GM19025 (cell line): ENCODE results near the gene IER5.
A peak's percentile ranks its signal among the peaks of the same experiment; 100 is the strongest.
"Not testable (repeated sequence)": the region's sequence is repeated elsewhere in the genome, so short reads cannot be mapped to it uniquely, and the experiment has no call there.

Source experiments
- ATAC-seq: cut with Tn5 transposase; IDR thresholded peaks from one replicate; pipeline ENCODE4 v1.9.1; 2021; ENCODE audit warnings: mild to moderate bottlenecking, low read depth, moderate library complexity; ENCODE audit not compliant: unreplicated experiment

IER5 gene

DNA sequence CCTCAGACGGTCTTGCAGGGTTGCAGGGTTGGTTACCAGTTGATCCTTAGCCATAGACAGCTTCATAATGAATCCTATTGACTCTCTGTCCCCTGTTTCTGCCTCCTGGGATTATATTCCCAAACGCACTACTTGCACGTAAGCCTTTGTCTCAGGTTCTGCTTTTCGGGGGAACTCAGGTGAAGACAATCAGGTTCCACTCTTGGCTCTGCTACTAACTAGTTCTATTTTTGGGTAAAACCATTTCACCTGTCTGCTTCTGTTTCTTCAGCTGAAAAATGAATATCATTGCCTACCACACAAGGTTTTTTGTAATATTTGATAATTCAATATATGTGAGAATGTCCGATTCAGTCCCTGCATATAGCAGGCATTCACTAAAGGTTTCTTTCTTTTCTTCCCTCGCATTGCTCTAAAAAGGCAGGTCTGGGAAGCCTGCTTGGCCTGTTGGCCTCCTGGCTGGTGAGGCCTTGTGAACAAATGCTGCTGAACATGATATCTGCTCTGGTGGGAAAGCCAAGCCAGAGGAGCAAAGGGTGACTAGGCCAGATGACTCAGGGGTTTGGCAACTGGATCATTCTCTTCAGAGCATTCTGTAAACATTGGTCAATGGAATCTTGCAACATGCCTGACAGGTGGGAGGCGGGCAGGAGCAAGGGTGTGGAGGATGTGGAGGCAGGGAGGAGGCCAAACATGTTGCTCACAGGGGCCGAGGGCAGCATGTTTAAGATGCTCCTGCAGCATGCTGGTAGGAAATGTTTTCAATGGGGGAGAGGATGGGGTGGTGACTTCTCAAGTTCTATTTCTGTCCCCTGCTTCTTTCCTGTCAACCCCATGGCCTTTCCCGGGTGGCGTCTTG lies 23.8 kb downstream of the IER5 start:
- ATAC-seq: no peak

DNA sequence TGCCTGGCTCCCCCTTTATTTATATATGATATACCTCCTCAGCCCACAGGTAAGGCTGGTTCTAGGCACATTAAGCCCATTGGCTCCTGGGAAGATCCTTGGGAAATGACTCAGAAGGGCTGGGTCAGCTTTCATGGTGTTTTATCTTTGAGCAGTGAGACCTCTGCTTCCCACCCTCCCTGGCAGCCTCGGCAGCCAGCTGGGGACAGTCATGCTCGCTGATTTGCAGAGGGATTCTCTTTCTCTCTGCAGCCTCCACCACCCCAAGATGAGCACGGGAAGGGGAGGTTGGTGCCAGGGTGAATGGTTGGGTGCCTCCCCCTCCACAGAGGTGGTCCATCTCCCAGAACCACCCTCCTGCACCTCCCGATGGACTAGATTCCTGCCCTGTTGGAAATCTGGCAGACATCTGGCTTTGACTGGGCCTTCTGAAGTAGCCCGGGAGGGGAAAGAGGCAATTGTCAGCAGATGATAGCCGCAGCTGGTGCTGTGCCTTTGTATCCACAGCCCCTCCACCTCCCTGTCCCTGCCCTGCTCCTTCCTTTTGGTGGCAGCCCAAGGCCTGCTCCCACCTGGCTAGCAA lies 24.6 kb downstream of the IER5 start:
- ATAC-seq: no peak

DNA sequence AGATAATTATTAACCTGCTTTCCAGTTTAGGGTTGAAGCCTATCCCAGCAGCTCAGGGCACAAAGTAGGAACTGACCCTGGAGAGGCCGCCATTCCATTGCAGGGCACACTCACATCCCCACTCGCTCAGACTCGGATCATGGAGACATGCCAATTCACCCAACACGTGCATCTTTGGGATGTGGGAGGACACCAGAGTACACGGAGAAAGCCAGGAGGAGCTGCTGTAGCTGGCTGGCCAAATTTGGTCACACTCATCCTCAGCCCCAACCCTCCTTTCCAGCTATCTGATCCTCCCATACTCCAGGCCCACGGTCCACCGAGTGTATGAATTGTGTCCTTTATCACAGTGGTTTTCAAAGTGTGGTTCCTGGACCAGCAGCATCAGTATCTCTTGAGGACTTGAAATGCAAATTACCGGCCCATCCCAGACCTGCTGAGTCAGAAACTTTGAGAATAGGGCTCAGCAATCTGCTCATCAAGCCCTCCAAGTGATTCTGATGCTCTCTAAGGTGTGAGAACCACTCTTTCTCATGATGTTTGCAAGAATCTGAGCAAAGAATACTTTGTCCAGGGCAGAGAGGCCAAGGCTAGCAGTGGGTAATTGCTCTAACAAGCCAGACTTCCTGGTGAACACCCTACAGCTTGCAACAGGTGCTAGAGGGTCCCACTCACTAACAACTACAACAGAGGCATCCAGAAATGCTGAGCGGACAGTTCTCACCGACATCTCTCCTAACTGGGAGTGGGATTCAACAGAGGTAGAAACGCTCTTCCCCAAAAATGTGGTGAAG lies 26.3 kb downstream of the IER5 start:
- no peak for ATAC-seq

DNA sequence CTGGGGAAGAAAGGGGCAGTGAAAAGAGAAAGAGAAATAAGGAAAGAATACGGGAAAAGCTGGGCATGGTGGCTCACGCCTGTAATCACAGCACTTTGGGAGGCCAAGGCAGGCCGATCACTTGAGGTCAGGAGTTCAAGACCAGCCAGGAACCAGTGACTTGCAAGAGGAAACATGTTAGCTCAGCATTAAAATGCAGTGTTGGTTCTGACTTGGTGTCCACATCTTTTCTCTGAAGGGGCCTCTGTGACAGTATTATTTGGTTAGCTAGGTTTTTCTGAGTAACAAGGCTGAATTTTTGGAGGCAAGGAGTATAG lies 26.8 kb downstream of the IER5 start:
- ATAC-seq: no peak

DNA sequence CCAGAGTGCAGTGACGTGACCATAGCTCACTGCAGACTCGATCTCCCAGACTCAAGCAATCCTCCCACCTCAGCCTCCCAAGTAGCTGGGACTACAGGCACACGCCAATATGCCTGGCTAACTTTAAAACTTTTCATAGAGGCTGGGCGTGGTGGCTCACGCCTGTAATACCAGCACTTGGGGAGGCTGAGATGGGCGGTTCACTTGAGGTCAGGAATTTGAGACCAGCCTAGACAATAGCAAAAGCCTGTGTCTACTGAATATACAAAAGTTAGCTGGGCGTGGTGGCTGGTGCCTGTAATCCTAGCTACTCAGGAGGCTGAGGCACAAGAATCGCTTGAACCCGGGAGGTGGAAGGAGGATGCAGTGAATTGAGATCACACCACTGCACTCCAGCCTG lies 27.5 kb downstream of the IER5 start:
- ATAC-seq: not testable (repeated sequence)

DNA sequence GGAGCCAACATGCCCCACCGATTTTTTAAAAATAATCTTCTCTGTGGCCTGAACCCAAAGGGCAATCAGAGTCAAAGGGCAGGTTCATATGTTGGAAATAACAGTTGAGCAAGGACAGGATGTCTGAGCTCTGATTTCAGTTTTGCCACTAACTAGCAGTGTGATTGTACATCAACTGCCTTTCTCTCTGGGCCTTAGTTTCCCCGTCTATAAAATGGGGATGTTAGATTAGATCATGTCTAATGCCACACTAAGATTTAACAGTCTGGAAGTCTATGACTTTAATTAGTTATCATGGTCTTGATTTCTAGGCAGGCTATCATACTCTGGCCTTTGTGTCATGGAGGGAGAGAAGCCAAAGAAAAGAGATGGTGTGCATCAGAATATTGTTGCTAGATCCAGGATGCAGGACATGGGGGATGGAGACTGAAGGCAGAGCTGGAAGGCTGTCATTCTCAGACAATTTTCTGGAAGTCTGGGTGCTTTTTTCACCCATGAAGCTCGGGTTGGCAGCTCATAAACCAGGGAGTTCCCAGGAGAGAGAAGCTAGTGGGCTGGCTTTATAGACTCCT lies 28.4 kb downstream of the IER5 start:
- no peak for ATAC-seq

DNA sequence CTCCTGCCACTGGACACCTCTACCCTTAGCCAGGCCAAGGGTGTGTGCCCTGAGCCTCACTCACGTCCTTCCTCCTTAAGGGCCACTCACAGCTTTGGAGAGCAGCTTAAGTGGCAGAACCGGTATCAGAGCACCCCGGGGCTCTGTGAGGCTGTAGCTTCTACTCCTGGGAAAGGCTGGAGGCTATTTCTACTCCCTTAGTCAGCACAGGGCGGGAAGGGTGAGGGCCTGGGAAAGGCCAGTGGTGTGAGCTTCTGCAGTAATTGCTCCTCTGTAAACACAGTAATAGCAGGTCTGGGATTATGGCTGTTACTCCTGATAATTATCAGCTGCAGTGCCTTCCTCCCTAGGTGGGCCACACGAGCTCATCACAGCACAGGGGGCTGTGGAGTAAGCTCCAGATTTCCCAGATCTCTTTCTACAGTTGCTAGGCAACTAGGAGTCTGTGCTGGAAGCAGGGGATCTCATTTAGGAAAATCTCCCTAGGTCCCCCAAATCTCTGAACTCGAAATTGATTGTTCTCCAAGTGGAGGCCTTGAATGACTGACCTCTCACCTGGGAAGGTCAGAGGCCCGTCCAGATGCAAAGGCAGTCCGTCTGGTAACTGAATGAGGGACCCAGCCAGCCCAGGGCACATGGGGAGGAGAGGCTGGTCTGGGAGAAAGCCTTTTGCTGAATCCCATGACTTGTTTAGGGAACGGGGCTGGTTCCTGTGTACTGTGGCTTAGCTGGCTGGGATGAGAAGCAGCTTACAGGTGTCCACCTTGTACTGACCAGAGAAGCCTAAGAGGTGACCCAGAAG lies 29.3 kb downstream of the IER5 start:
- no peak for ATAC-seq

DNA sequence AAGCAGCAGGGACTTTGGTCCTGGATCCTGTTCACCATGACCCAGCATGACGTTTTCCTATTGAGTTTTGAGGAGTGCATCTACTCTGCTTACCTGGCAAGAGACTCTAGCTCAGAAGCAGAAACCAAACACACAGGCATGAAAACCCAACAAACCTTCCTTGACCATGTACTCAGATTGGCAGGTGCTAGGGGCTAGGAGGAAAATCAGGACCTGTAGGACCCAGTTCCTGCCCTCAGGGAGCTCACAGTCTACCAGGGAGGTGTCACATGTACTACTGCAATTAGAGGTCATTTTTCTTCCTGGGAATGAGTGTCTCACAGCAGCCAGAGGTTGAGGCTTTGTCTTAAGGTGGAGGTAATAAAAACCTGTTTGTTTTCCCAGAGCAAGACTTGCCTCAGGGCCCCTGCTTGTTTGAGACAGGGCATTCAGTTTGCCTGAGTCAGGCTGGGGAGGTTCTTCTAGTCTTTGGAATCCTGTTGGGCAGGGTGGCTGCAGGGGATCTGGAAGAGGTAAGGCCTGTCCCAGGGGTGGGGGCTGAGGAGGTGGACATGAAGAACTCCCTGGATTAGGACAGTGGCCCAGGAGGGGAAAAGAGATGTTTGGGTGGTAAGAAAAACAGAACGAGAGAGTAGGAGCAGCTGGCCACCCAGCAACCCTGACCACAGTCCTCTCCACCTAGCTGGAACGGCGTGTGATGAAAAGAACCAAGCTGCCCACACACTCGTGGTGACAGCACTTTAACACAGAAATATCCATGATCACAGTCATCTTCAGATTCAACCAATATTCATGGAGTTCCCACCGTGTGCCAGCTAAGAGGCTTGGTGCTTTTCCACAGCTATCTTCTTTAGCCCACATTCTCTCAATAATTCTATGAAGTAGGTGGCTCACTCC lies 30.8 kb downstream of the IER5 start:
- no peak for ATAC-seq

DNA sequence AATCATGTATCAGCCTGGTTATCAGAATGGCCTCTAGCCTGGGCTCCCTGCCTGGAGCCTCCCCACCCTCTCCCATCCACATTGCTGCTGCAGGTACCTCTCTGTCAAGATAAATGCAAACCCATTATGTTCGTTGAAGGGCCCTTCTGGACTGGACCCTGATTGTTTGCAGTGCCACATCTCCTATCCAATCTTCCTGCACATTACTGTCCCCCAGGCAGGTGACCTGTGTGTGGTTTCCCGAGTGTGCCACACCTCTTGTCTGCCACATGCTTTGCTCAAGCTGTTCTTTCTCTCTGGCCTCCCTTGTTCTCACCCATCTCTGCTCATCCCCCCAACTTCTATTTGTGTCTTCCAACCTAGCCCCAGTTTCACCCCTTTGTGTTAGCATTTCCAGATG lies 32.4 kb downstream of the IER5 start:
- ATAC-seq: no peak

DNA sequence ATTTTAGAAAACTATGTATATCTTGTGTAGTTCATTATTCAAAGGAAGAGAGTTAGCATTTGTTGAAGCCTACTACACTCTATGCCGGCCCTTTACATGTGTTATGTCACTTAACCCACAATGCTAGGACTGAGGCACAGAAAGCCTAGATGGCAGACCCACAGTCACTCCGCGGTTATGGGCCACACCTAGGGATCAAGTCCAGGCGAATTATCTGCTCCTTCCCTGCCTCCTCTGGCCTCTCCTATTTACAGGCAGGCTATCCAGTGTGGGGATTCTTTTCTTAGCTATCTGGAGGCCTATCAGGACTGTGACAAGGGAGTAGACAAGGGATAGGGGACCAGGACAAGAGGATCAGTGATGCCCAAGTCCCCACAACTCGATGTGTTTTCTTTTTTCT lies 33.0 kb downstream of the IER5 start:
- ATAC-seq: no peak

DNA sequence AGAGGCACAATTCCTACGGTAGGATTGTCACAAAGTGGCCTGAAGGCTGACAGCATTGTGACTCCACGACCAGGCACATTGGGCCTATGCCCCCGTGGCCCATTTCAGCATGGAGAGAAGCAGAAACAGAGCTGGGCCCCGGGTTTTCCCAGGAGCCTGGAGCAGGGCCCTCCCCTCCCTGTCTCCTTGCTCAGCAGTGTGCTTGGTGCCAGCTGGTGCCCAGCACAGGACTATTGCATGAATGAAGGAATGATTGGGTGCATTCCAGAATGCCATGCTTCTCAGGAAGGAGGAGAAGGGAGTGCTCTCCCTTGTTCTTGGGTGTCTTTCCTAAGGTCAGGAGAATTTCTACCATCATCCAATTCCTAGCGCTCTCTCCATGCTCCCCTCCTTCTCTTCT lies 33.7 kb downstream of the IER5 start:
- ATAC-seq: no peak

DNA sequence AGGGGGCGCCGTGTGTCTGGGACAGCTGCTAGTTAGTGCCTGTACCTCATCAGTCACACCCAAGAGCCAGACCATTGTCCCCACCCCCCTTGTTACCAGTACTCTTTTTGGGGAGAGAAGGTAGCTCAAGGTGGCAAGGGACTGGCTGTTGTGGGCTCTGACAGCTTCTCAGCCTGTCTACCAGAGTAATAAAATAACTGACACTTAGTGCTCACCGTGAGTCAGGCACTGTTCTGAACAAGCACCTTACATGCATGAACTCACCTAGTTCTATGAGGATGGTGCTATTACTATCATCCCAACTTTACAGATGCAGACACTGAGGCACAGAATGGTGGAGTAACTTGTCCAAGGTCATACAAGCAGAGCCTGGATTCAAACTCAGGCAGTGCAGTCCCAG lies 34.7 kb downstream of the IER5 start:
- ATAC-seq: no peak

DNA sequence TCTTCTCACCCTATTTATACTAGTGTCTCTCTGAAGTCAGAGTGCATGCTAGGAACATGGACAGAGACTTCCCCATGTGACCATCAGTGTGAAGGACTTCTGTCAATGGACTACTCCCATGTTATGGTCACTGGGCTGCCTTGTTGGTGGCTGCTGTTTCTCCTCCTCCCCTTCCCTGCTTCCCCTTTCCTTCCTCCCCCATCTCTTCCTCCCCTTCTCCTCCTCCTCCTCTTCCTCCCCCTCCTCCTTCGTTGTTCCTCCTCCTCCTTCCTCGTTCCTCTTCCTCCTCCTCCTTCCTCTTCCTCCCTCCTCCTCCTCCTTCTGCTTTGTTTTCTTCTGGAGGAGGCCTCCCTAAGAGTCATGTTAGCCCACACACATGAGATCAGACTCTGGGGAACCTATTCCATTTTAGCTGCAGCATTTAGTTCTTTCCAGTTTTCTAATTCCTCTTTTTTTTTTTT lies 35.8 kb downstream of the IER5 start:
- ATAC-seq: no peak

DNA sequence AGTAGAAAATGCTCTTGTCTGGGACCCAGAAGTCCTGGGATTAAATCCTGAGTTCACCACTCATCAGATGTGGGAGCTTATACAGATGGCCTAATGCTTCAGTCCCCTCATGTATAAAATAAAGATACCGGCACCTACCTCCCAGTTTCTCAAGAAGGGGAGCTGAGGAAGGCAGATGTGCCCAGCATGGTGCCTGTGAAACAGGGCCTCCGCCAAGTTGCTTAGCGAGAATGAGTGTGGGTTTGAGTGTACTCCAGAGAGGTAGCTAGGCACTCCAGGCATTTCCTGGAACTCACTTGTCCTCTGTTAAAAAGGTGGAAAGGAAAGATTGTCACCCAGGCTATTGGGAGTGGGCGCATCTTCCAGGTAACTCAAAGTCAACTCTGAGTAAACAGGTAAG lies 37.8 kb downstream of the IER5 start:
- no peak for ATAC-seq

DNA sequence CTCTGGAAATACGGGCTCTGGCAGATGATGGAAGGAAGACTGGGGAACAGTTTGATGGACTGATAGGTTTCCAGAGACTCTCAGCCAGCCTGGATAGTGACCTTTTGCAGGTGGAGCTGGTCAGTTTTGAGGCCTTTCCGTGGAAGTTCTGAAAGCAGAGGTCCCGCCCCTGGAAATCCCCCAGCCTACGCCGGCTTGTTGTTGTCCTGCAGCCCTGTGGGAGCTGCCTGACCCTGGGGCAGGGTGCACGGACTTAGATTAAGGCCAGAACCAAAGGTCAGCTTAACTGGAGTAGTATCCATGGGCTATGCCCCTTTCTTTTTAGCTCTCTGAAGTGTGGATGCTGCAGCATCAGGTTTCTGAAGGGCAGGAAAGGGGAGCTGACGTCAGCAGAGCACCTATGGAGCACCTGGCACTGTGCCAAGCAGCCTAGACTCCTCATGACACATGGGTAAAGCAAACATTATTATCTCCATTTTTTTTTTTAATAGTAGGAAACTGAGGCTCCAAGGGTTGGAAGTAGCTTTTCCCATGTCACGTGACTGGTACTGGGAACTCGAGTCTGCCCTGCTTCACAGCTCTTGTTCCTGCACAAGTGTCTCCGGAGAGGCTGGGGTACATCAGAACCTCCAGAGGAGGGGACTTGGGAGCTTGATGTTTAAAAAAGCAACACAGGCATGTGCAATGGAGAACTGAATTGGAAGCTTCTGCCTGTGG lies 38.5 kb downstream of the IER5 start:
- no peak for ATAC-seq

DNA sequence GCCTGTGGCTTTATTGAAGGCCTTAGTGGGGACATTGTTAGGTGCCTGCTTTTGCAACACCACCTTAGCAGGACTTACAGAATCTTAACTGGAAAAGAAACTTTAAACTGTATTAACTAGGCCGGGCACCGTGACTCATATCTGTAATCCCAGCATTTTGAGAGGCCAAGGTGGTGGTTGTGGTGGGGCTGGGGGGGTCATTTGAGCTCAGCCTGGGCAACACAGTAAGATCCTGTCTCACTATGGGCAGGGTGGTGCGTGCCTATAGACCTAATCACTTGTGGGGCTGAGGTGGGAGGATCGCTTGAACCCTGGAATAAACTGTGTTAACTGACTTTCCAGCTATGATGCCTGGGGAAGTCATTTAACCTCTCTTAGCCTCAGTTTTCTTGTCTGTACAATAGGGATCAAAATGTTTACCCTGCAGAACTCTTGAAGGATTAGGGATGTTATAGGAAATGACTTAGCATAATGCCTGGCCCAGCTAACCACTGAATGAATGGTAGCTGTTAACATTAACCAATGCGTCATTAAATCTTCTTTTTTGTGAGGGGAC lies 39.5 kb downstream of the IER5 start:
- ATAC-seq: no peak

DNA sequence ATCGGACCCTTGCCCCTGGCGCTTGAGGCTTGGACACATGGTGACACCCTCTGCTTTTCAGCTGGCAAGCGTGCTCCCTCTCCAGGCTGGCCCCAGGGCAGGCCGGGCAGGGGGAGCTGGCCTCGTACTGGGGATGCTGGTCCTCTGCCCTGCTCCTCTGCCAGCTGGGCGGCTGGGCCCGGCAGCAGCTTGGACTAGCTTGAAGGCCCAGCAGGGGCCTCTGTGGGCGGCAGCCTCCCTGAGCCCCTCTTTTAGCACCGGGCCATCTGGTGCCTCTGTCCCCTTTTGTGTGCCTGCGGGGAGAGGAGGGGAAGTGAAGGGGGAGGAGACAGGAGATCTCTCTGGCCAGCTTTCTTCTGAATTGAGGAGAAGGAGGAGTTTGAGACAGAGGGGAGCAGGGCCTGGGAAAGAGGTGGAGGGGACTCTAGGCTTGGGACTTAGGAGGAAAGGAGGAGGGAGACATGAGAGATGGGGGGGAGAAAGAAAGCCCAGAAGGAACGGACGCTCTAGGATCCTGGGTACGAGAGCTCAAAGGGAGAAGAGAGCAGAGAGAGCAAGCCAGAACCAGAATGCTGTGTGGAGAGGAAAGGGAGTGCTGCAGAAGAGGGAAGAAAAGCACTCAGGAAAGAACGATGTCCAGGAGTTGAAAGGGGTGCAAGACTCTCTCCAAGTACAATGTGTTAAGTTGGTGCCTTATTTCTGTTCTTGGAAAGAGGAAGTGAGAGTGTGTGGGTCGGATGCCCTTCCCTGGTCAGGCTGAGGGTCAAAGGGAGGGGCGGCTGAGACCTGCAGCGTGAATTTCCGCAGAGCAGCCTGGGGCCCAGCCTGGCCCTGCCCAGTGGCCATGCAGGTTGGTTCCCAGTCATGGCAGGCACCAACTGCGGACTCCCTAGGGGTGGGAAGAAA lies 40.3 kb downstream of the IER5 start:
- ATAC-seq: peak; percentile 39
